HG03521 (cell line): ENCODE results near the gene NAA60.
"Not testable (repeated sequence)": the region's sequence is repeated elsewhere in the genome, so short reads cannot be mapped to it uniquely, and the experiment has no call there.

Experiments used
- ATAC-seq: cut with Tn5 transposase; IDR thresholded peaks from one replicate; pipeline ENCODE4 v1.9.1; 2021; ENCODE audit warnings: mild to moderate bottlenecking, moderate library complexity; ENCODE audit not compliant: unreplicated experiment

The NAA60 gene

GRCh38 chr16:3481696-3482658, 38.5 kb downstream of the NAA60 start:
- no peak for ATAC-seq

GRCh38 chr16:3482659-3483241, 39.3 kb downstream of the NAA60 start:
- ATAC-seq, result no peak

DNA sequence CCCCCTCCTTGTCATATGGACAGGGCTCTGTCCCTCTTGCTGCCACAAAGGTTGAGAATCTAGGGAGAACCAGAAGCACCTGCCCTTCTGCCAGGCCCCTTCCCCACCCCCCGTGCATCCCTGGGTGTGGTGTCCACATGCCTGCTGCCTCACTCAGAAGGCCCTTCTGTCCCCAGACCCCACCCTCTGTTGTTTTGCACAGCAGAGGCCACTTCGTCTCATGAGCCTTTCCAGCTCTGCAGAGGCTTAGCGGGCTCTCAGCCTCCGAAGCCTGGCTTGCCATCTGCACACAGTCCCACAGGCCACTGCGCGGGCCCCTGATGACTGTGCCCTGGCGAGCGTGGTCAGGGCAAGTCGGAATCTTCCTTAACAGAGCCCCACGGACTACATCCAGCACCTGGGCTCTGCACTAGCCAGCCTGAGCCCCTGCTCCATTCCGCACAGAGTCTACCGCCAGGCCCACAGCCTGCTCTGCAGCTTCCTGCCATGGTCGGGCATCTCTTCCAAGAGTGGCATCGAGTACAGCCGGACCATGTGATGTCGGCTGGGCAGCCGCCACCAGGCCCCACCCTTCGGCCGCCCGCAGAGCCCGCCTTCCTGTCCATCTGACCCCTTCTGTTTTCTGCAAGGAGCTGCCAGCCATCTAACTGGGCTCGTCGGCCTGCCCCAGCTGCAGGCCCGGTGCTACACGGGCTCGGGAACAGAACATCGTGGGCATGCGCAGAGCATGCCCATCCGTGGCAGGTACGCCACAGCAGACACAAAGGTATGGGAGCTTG, 41.0 kb downstream of the NAA60 start:
- no peak for ATAC-seq

DNA sequence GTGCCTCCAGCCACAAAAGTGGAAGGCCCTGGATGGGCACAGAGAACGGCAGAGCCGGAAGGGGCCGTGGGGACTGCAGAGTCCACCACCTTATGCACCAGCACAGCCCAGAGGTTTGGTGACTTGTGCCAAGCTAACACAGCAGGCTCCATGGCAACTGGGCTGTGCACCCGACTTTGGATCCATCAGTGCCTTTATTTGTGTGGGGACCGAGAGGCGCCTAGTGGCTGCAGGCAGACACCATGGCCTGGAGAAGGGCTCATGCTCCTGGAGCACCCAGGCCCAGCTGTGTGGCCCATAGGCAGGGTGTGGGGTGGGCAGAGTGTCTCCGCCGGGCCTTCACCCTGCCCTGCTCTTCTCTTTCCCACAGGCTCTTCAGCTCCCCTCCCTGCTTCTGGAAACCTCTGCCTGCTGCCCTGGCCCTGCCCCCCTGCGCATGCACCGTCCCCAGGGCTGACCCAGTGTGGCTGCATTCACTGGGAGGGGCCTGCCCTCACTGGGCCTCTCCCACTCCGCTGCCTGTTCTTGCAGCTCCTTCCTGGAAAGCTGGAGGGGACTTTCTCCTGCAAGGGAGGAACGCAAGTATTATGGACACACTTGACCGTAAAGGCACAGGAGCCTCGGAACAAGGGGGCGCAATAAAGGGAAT, 41.7 kb downstream of the NAA60 start:
- no peak for ATAC-seq

DNA sequence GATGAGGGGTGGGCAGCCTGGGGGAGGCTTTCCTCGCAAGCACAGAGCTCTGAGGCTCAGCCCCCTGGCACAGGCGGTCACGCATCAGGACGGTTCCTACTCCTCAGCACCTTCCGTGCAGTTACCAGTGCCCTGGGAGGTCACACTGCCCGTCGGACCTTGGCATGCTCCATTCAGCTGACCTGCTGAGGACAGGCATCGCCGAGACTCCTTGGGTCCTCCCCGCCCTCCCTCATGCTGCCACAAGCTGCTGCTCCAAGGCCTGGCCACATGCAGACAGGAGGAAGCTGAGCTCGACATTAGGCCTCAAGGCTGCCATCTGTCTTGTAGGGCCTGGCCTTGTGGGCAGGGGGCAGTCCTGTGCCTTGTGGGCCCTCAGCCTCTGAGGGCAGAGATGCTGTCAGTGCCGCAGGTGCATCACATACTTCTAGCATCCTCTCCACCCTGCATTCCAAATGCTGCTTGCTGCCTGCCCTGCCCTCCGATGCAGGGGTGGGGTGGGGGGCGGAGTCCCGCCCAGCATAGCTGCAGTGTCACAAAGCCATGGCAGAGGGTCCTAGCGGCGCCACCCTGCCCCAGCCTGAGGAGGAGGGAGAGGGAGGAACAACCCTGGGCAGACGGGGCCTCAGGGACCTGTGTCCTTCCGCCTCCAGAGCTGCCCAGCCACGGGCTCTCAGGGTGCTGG, 42.5 kb downstream of the NAA60 start:
- no peak for ATAC-seq

DNA sequence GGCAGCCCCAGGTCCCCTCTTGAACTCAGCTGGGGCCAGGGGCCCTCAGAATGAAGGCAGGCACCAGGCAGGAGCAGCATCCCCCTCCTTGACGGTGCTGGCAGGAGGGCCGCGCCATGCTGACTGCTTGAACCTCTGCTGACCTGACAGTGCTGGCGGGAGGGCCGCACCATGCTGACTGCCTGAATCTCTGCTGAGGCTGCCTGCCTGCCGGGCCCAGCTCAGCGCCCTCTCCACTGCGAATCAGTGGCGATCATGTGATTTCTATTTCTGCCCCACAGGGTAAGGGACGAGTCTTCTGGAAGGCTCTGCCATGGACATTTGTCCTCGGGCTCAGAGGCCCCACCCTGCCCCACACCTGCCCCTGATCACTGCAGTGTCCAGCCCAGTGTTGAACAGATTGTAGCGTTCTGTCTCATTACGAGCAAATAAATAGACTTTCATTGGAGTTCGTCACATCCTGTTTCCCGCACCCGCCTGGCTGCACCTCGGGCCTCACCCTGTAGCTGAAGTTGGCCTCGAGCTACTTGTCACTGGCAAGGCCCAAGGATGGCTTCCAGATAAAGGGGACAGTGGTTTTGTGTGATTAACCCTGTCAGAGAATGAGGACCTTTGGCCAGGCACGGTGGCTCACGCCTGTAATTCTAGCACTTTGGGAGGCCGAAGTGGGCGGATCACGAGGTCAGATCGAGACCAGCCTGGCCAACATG, 43.2 kb downstream of the NAA60 start:
- no peak for ATAC-seq

DNA sequence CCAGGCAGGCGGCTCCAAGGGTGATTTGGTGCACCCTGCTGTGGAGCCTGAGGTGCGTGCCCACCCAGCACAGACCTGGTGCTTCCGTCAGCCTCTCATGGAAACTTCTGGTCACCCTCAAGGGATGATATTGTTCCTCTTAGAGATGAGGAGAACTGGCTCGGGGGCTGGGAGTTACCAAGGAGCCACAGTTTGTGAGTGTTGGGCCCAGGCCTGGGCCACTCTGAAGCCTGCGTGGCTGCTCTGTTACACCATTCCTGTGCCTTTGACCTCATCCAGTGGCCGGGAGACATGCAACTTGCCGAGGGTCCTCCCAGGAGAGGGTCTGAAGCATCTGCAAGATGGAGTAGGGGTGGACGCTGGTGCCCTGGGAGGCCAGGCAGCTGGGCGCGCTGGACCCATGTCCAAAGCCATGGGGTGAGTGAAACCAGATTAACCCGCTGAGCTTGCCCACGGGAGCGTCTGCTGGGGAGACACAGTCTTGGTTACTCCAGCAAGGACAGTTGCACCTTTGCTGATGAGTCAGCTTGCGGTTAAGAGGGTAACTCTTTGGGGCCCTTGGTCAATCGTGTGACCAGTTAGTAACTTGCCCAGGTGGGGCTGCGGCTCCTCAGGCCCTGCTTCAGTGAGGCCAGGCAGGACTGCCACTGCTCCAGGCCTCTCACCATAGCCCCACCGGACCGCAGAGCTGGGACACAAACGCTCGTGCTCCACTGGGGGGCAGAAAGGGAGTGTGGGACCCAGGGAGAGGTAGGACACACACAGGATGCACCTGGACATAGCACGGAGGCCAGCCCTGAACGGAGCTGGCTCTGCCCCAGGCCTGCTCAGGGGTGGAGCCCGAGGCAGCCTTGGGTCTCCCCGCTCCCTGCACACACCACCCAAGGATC, 44.3 kb downstream of the NAA60 start:
- no peak for ATAC-seq

- no peak for ATAC-seq
These were observed 45.3 kb downstream of the NAA60 start for GRCh38 chr16:3488801-3489200.

DNA sequence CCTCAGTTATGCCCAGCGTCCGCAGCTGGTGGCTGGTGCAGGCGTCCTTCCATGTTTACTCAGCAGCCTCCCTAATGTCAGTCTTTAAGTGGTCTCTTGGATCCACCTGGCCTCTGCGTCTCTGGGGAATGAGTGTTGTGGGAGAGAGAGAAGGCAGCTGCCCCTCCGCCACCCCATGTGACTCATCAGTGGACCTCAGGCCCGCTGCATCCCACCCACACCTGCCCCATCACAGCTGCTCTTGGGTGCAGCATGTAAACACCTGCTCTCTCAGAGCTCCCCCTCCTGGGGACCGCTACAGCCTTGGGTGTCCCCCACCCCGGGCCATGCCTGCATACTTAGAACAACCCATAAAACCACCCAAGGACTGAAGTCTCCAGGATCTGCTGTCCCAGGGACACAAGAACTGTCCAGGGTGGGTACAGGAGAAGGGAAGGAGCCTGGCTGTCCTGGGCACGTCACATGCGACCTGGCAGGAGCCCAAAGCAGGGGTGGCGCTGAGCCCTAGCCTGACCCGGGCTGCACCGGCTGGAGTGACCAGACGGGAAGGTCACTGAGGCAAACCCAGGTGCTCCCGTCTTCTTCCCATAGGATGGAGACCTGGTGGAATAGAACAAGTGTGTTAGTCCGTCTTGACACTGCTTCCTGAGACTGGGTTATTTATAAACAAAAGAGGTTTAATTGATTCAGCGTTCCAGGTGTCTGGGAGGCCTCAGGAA, 47.6 kb downstream of the NAA60 start:
- no peak for ATAC-seq

DNA sequence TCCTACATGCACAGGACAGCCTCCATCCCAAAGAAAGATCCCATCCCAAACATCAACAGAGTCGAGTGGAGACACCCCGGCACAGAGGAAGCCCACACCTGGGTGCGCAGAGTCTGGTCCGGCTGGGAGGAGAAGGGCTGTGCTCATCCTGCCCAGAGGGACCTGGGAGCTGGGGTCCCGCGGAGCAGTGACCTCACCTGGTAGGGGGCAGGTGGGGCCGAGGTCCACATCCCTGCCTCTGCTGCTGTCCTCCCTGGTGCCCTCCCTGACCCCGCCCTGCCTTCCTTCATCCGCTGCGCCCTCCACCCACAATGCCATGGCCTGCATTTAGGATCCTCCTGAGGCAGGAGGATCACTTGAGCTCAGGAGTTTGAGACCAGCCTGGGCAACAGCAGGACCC, 48.9 kb downstream of the NAA60 start:
- no peak for ATAC-seq

- ATAC-seq, result no peak
These were observed 51.0 kb downstream of the NAA60 start for GRCh38 chr16:3494386-3494973.

DNA sequence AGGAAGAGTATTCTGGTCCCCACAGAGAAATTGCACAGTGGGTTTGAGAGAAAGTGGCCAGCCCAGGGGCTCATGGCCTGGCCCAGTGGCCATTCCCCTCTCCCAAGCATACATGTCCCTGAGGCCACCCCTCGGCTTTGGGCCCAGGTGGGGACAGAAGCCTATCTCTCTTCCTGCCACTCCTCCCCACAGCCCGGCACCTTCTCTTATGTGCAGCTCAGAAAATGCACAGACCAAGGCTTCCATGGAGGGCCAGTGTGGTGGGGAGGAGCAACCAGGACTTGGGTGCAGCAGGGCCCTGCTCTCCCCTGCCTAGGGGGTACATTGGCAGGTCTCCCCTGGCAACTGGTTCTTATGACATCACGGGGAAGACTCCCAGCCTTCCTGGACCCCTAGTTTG, 51.7 kb downstream of the NAA60 start, which contains the start of gene C16orf90:
C16orf90 (minus strand) TSS at position 314 of the 400 bp plus-strand sequence; CDS start at position 246, 68 bp downstream.
- no peak for ATAC-seq

GRCh38 chr16:3496386-3496785, 52.9 kb downstream of the NAA60 start:
- no peak for ATAC-seq

- no peak for ATAC-seq
These were observed 54.3 kb downstream of the NAA60 start for GRCh38 chr16:3497771-3498170.

DNA sequence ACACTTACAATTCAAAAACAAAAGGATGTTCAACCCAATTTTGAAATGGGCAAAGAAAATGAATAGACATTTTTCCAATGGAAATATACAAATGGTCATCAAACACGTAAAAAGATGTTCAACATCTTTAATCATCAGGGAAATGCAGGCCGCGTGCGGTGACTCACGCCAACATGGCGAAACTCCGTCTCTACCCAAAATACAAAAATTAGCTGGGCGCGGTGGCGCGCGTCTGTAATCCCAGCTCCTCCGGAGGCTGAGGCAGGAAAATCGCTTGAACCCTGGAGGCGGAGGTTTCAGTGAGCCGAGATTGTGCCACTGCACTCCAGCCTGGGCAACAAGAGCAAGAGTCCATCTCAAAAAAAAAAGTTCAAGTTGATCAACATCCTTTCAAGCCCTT, 55.5 kb downstream of the NAA60 start:
- ATAC-seq, result no peak

GRCh38 chr16:3501412-3501761, 57.9 kb downstream of the NAA60 start:
- ATAC-seq, result not testable (repeated sequence)

DNA sequence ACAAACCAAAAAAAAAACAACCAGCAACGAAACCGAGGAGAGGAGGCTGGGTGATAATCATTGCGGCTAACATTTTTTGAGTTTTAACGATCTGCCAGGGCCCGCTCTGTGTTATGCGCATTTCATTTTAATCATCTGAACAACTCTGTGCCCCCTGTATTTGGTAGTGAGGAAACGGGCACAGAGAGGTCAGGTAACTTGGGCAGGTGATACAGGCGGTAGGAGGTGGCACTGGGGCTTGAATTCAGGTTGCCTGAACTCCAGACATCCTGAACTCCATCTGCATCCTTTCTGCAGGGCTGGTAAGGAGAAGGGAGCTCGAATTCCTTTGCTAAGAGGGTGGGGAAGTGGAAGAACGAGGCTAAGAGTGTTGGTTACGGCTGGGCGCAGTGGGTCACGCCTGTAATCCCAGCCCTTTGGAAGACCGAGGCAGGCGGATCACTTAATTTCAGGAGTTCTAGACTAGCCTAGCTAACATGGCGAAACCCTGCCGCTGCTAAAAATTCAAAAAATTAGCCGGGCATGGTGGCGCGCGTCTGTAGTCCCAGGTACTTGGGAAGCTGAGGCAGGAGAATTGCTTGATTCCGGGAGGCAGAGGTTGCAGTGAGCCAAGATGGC, 58.4 kb downstream of the NAA60 start:
- no peak for ATAC-seq
